ENCODE data around the gene PTPRH.

PTPRH gene

DNA sequence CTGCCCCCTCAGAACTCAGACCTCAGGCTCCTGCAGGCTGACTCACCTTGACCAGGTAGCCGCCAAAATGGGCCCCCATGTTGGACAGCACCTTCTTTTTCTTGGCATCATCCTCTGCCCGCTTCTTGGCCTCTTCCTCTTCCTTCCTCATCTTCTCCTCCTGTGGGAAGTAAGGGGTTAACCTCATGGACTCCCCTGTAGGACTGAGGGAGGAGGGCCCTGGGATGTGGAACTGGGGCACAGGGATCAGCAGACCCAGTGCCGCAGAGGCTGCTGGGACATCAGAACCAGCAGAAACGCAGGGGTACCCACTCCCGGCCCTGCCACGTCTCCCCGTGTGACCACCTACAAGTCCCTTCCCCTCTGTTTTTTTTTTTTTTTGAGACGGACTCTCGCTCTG lies 71.4 kb downstream of the PTPRH start:
- TF ChIP-seq ZFX (IDR thresholded peaks at IDR 0.05; ENCODE audit: borderline replicate concordance): no peak
- TF ChIP-seq, protein P1, sequence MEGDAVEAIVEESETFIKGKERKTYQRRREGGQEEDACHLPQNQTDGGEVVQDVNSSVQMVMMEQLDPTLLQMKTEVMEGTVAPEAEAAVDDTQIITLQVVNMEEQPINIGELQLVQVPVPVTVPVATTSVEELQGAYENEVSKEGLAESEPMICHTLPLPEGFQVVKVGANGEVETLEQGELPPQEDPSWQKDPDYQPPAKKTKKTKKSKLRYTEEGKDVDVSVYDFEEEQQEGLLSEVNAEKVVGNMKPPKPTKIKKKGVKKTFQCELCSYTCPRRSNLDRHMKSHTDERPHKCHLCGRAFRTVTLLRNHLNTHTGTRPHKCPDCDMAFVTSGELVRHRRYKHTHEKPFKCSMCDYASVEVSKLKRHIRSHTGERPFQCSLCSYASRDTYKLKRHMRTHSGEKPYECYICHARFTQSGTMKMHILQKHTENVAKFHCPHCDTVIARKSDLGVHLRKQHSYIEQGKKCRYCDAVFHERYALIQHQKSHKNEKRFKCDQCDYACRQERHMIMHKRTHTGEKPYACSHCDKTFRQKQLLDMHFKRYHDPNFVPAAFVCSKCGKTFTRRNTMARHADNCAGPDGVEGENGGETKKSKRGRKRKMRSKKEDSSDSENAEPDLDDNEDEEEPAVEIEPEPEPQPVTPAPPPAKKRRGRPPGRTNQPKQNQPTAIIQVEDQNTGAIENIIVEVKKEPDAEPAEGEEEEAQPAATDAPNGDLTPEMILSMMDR (IDR thresholded peaks at IDR 0.05): no peak

DNA sequence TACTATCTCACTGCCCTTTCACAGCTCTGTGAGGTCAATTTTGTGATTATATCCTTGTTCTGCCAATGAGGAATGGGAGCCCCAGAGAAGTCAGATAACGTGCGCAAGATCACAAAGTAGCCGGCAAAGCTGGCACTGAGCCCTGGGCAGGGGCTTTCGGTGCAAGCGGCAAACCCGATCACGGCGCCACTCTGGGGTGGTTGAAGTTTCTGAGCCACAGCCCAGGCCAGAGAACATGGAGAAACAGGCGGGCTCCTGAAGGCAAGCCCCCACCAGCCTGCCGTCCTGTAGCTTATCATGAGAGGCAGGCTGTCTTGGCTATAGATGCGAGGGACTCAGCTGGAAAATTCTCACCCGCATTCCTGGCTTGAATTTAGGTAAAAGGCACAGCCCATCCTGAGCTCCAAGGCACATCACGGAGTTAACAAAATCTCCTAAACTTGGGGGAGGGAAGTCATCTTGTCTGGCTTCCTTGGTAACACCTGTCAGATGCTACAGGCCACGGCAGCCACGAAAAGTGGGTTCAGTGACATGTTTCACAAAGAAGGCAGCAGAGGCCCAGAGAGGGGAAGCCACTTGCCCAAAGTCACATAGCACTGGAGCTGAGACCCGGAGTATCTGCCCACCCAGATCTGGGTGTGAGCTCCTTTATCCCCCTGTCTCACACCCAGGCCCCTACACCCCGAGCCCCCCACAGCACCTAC lies 72.8 kb downstream of the PTPRH start:
- TF ChIP-seq ZFX (IDR thresholded peaks at IDR 0.05; ENCODE audit: borderline replicate concordance): no peak
- TF ChIP-seq, protein P1 (IDR thresholded peaks at IDR 0.05): no peak
- H3K27ac ChIP-seq: no peak overlapping the region

More for the DNA sequence above, 71.4 kb downstream of the PTPRH start:
- H3K27ac ChIP-seq: no peak overlapping the region

DNA sequence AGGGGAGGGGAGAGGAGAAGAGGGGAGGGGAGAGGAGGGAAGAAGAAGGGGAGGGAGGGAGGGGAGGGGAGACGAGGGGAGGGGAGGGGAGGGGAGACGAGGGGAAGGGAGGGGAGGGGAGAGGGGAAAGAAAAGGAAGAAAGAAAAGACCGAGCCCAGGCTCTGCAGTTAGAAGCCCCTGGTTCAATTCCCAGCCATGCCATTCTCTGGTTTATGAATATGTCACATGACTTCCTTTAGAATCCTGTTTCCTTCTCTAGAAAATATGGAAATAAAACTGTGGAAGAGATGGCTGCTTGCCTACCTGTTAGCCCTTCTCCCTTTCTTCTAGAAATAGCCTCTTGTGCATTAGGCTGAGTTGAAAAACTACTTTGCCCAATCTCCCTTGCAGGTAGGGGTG lies 74.6 kb downstream of the PTPRH start:
- TF ChIP-seq, protein P1 (IDR thresholded peaks at IDR 0.05): no peak
- no peak for TF ChIP-seq ZFX (IDR thresholded peaks at IDR 0.05; ENCODE audit: borderline replicate concordance)
- H3K27ac ChIP-seq: no peak overlapping the region

DNA sequence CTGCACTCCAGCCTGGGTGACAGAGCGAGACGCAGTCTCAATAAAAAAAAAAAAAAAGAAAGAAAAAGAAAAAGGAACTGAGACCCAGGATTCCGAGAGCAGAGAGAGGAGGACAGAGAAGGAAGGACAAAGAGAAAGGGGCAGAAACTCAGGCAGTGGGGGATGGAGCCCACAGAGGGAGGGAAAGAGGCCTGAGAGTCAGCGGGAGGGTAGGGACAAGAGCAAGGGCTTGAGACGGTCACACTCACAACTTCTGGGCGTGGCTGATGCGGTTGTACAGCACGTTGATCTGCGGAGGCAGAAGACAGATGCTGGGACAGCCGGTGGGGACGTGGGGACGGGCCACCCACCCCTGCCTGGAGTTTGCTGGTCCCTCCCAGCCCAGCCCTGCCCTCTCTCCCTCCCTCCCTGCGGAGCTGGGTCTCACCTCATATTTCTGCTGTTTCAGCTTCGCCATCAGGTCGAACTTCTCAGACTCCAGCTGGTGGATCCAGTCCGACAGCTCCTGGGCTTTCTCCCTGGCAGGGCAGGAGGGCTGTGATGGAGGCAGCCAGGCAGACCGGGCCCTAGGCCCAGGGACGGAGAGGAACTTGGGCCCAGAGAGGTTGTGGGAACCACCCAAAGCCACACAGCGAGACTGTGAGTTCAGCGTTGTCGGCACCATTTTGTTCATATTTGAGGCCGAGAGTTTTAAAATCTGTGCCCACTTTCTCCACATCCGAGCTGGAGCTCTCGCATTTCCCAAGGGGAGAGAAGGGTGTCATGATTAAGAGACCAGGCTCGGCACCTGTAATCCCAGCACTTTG lies 75.5 kb downstream of the PTPRH start:
- no peak for TF ChIP-seq ZFX (IDR thresholded peaks at IDR 0.05; ENCODE audit: borderline replicate concordance)
- TF ChIP-seq, protein P1 (IDR thresholded peaks at IDR 0.05): no peak

GRCh38 chr19:55132453-55133129 lies 76.7 kb downstream of the PTPRH start:
- H3K27ac ChIP-seq: no peak overlapping the region
- TF ChIP-seq ZFX (IDR thresholded peaks at IDR 0.05; ENCODE audit: borderline replicate concordance): no peak
- TF ChIP-seq, protein P1 (IDR thresholded peaks at IDR 0.05): no peak

More for the DNA sequence above, 75.5 kb downstream of the PTPRH start:
- no peak overlapping the region for H3K27ac ChIP-seq

GRCh38 chr19:55131421-55131820 lies 77.9 kb downstream of the PTPRH start:
- TF ChIP-seq, protein P1 (IDR thresholded peaks at IDR 0.05): no peak
- TF ChIP-seq ZFX (IDR thresholded peaks at IDR 0.05; ENCODE audit: borderline replicate concordance): no peak
- H3K27ac ChIP-seq: no peak overlapping the region
